Neural cell (in vitro differentiated cells): ENCODE data around the gene WDR7.

ENCODE experiments used
- EP300 ChIP-seq: fragments of 450-650 bp; conservative IDR thresholded peaks from 2 replicates; pipeline ENCODE4 v1.6.1; 2014; ENCODE audit warnings: antibody characterized with exemption, mild to moderate bottlenecking, moderate library complexity; ENCODE audit not compliant: poor library complexity, severe bottlenecking
- EZH2 ChIP-seq: fragments of 200-600, 300-800 bp; shearing (Covaris generic), sonication (generic); IDR thresholded peaks from 2 replicates; pipeline ENCODE4 v1.6.1; 2014; ENCODE audit warnings: antibody characterized with exemption, low read length, borderline replicate concordance, mild to moderate bottlenecking; ENCODE audit not compliant: insufficient read depth, poor library complexity, severe bottlenecking
- MXI1 ChIP-seq: fragments of 450-650 bp; conservative IDR thresholded peaks from 2 replicates; pipeline ENCODE4 v1.6.1; 2014; ENCODE audit warnings: antibody characterized with exemption, mild to moderate bottlenecking; ENCODE audit not compliant: poor library complexity, severe bottlenecking
- POLR2AphosphoS5 ChIP-seq: IDR thresholded peaks from 2 replicates; pipeline ENCODE4 v1.6.1; 2012
- RAD21 ChIP-seq: fragments of 450-650 bp; conservative IDR thresholded peaks from 2 replicates; pipeline ENCODE4 v1.6.1; 2014; ENCODE audit warnings: antibody characterized with exemption, mild to moderate bottlenecking, moderate library complexity
- SMC3 ChIP-seq: fragments of 450-650 bp; conservative IDR thresholded peaks from 2 replicates; pipeline ENCODE4 v1.6.1; 2014; ENCODE audit warnings: antibody characterized with exemption, mild to moderate bottlenecking, moderate library complexity; ENCODE audit not compliant: poor library complexity
- TAF1 ChIP-seq: IDR thresholded peaks from 2 replicates; pipeline ENCODE4 v1.6.1; 2012; ENCODE audit warnings: low read depth
- TF ChIP-seq, protein P1 (sequence below): fragments of 450-650 bp; IDR thresholded peaks from 2 replicates; pipeline ENCODE4 v1.5.1; 2014; ENCODE audit warnings: antibody characterized with exemption, mild to moderate bottlenecking, moderate library complexity; ENCODE audit not compliant: poor library complexity, severe bottlenecking

DNA sequence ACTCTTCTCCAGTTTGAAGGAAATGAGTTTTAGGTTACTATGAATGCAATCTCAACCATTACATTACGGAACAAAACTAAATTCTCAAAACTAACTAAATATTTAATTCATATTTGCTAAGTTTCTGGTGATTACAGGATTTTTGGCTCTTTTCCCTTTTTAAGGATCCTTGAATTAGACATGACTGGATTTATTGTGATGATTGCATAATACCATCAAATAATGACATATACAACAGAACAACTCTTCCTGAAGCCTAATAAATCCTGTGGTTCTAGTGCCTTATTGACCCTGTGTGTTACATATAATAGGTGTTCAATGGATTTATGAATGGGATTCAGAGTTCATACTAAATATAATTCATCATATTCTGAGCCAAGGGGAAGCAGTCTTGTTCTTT lies 90.5 kb downstream of the WDR7 start:
- TF ChIP-seq, protein P1, sequence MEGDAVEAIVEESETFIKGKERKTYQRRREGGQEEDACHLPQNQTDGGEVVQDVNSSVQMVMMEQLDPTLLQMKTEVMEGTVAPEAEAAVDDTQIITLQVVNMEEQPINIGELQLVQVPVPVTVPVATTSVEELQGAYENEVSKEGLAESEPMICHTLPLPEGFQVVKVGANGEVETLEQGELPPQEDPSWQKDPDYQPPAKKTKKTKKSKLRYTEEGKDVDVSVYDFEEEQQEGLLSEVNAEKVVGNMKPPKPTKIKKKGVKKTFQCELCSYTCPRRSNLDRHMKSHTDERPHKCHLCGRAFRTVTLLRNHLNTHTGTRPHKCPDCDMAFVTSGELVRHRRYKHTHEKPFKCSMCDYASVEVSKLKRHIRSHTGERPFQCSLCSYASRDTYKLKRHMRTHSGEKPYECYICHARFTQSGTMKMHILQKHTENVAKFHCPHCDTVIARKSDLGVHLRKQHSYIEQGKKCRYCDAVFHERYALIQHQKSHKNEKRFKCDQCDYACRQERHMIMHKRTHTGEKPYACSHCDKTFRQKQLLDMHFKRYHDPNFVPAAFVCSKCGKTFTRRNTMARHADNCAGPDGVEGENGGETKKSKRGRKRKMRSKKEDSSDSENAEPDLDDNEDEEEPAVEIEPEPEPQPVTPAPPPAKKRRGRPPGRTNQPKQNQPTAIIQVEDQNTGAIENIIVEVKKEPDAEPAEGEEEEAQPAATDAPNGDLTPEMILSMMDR = no peak
- no peak for TF ChIP-seq EZH2
- TF ChIP-seq RAD21 = no peak
- TF ChIP-seq SMC3 = no peak
- no peak for TF ChIP-seq MXI1
- TF ChIP-seq TAF1 = no peak
- no peak for TF ChIP-seq EP300
- no peak for TF ChIP-seq POLR2AphosphoS5
